Kidney glomerular epithelial cell (primary cell): ENCODE results near the gene SDK1.
"Not testable (repeated sequence)": the region's sequence is repeated elsewhere in the genome, so short reads cannot be mapped to it uniquely, and the experiment has no call there.

Source experiments
- DNase-seq: peaks from one replicate; lab custom pipeline; 2025; lab: John Stamatoyannopoulos, UW

Gene SDK1

DNA sequence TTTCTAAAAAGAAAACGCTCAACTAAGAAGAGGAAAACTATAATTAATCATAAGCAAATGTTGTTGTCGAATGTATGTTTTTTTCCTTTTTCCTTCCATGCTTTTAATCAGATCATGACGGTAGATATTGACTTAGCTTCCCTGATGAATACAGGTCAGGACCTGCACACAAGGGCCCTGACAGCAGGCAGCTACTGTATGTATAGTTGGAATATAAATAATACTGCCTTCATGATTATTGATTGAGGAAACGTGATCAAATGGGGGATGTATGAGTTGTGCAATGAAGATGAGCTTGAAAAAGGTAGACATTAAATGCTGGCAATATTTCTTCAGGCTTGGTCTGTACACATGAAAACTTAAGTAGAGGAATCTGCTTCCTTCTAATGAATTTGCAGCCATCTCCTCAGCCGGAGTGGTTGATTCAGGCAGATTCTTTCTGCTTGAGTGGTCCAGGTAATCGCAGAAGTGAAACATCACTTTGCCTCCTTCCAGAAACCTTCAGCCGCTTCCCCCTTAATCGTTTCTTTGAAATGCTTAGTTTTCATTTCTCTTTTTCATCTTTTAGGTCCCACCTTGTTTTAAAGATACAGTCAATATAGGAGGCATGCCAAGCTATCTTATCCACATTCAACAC, 656.5 kb downstream of the SDK1 start:
- peak; percentile 12 for DNase-seq

DNA sequence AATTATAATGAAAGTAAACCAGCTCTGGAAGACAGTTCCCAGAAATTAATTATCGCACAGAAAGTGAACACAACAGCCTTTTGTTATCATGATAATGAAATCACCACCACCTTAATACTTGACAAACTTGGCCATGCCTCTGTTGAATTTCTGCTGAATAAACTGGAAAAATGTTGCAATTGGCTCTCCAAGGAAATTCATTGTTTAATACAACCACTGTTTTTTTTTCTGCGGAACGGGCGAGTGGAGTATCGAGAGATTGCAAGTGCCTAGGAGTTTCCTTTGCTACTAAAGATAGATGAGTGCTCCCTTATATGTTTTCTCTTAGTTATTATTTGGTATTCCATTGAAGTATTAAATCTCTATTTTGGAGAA, 657.0 kb downstream of the SDK1 start:
- no peak for DNase-seq

DNA sequence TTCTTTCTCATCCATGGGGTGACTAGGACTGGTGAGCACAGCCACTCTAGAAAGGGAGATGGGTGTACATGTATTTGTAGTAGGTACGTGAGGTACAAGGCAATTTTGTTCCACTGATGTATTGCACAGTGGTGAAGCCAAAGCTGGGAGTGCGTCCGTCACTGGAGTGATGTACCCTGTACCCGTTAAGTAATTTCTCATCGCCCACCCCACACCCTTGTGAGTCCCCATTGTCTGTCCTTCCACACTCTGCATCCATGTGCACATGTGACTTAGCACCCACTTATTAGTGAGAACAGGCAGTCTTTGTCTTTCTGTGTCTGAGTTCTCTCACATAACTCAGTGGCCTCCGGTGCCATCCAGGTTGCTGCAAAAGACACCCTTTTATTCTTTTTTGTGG, 658.3 kb downstream of the SDK1 start:
- no peak for DNase-seq

DNA sequence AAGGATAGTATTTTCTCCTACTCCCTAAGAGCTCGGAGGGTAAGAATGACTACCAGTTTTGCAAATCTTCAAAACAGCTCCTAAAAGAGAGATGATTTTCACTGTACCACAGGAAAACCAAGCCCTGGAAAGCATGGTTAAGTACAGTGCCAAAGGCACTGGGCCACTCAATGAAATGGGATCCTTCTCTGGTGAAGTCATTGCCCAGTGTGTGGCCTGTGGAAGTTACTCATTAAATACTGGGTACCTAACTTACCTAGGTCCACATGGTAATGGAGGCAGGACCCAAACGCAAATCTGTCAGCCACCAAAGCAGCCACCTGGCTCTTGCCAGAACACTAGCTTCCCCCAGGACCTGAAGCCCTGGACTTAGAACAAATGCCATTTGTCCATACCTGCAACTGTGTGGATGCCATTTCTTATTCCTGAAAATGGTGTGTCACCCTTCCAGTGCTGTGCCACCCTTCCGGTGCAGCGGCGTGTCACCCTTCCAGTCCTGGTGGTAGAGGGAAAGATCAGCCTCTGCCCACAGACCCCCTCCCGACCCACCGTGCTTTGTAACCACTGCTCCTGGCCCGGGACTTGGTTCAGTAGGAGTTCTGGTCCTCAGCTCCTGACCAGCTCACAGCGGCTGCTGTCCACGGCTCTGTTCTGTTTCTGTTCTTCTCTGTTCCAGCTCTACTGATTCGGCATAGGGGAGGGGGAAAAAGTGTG, 659.2 kb downstream of the SDK1 start:
- no peak for DNase-seq

DNA sequence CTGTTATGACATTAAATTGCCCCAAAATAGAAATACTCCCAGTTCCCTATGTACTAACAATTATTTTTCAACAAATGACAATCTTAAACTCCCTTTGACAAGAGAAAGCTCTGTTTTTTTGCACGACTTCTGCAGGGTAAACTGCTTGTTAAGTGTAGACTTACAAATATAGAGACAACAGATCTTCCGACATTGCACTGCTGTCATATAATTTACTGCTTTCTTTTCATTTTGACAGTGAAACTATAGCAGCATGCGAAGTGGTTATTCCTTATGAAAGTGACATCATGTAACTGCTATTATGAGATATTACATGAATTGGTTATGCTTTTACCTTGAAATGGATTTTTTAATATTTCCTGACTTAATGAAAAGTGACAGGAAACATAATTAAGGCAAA, 659.9 kb downstream of the SDK1 start:
- DNase-seq: no peak

DNA sequence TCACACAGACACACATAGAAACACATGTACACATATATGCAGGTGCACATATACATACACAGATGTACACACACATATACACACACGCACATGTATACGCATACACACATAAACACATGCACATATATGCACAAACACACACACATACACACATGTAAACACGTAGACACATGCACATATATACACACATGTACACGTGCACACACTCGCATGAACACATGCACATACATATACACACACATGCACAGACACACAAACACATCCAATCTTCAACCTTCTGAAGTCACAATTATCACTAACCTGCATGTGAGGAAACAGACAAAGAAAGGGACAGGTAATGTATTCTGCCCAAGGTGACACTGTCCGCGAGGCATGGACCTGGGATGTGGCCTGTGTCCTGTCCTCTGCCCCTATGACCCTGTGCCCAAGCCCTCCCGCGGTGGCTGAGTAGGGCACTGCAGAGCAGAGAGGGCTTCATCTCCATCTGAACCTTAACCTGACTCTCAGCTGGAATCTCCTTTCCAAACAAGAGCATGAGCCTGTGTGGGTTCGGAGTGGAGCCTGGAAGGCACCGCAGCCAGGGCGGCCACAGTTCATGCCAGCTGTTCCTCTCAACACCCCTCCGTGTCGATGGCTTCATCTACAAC, 660.9 kb downstream of the SDK1 start:
- no peak for DNase-seq

DNA sequence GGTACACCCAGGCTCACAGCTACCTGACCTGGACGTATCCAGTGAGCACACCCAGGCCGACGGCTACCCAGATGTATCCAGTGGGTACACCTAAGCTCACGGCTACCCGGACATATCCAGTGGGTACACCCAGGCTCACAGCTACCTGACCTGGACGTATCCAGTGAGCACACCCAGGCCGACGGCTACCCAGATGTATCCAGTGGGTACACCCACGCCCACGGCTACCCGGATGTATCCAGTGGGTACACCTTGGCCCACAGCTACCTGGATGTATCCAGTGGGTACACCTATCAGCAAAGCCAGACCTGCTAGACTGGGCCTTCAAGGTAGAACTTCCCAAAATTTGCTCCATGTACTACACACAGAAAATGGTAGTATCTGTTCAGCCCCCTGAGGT, 662.7 kb downstream of the SDK1 start:
- DNase-seq: not testable (repeated sequence)

DNA sequence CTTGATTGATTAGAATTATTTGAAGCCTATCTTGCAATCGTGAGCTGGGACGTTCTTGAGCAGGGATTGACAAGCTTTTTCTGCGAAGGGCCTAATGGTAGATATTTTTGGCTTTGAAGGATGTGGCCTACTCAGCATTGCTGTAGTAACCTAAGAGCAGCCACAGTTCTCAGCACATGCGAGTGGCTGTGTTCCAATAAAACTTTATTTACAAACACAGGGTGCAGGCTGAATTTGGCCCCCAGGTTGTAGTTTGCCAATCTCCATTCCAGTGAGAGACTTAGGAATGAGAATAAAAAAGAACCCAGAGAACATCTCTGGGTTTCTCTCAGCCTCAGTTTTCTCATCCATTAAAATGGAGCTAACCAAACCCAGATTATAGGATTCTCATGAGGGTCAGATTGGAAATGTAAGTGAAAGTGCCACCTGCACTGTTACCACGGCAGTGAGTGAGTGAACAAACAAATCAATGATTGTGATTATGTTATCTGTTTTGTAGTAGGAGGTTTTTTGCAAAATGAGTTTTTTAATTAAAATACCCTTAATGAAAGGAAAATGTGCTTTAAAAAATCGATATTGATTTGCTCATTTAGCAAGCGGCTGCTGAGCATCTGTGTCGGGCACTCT, 664.0 kb downstream of the SDK1 start:
- DNase-seq: no peak

DNA sequence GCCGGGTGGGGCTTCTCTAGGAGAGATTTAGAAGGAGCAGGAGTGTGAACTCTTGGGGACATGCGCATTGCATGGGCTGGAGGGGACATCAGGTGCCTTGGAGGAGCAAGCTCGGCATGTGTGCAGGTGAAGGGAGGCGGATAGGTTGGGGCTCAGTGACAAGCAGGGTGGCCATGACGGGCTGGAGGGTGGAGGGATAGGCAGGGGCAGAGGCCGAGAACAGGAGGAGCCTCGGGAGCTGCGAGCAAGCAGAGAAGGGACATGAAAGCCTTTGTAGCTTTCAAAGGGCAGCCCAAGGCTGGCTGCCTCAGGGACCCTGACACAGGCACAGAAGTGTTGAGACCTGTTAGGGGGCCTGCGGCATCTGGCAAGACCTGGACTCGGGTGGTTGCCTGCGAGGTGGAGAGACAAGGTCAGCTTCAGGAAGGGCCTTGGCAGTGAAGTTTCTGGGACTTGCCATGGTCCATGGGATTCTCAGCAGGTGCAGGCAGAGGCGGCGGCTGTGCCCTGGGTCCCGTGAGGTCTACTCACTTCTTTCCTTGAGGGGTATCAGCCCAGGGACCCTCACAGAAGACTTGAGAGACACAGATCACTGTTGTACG, 664.8 kb downstream of the SDK1 start:
- DNase-seq: no peak

DNA sequence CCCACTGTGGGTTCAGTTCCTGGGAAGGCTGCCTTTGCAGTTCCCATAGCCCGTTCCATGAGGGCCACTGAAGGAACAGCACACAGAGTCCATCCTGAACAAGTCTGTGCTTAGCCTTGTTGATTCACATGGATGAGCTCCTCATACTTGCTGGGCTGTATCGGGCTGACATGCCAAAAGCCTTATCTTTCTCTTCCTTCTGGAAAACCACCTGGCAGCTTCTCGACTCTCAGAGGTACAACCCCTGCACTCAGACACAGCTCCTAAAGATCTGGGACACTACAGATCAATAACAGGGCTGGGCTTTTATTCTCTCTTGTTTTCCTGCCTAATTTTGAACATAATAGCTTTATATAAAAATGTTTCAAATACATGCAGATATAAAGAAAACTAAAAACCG, 667.2 kb downstream of the SDK1 start:
- DNase-seq: no peak

DNA sequence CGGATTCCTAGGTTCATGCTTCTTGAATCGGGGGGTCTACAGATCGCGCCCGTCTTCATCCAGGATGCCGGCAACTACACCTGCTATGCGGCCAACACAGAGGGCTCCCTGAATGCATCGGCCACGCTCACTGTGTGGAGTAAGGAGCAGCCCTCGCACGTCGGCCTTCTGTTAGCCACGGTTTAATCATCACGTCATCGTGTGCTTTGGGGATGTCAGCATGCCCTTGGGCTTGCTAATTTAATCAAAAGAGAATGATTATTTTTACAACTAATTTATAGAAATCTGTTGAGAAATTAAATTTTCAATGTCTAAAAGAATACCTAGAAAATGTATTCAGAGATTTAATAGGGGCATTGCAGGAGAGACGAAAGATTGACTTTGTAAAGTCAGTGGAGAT, 668.2 kb downstream of the SDK1 start:
- no peak for DNase-seq

DNA sequence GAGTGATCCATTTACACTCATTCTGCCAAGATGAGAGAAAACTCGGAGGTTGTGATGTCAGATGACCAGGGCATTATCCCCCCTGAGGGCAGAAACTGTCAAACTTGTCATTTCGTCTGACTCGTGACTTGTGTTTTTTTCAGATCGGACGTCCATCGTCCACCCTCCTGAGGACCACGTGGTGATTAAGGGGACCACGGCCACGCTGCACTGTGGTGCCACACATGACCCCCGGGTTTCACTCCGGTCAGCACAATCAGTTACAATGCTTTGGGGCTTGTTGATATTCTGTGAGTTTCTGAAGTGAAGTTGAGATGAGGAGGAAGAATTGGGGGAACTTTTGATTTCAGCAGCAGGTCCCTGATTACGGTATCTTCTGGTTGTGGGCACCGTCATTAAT, 670.3 kb downstream of the SDK1 start:
- no peak for DNase-seq

DNA sequence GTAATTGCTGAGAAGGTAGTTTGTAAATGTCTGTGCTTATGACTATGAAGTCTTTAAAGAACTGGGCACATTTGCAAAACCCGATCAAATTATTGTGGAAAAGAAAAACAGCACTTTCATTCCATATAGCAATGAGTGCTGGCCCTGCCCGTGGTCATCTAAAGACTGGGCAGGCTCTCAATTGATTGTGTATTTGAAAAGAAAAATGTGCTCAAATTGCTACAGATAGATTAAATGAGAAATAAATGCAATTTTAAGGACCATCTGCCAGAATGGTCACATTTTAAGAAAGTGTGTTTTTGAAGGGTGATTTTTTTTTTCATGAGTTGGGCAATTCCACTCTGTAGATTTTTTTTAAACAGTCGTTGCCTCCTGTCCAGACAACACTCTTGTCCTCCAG, 672.2 kb downstream of the SDK1 start:
- no peak for DNase-seq

DNA sequence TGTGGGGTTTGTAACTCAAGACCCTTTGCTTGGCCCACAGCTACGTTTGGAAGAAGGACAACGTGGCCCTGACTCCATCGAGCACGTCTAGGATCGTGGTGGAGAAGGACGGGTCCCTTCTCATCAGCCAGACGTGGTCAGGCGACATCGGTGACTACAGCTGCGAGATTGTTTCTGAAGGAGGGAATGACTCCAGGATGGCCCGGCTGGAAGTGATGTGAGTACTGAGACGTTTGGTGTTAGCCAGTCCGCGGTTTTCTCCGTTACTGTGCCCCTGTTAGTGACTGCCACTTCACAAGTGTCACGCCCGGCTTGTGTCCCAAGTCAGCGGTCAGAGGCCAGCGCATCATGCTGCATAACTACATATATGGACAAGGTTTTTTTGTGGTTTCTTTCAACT, 673.3 kb downstream of the SDK1 start:
- no peak for DNase-seq

DNA sequence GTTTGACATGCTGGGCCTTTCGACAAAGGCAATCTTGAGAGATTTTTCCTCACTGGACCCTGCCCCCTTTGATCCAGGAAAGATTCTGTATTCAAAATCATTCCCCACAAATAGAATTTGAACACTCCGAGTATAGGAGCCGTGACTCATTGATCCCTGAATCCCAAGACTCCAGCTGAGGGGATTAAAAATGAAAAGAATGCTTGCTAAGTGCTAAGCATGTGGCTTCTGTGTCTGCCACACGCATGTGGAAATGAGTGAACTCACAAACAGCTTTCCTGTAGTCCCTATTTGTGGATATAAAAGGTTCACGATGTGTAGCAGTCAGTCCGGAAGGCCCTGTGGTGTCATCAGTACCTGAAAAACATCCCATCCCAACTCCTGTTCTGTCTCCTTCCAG, 674.3 kb downstream of the SDK1 start:
- no peak for DNase-seq

DNA sequence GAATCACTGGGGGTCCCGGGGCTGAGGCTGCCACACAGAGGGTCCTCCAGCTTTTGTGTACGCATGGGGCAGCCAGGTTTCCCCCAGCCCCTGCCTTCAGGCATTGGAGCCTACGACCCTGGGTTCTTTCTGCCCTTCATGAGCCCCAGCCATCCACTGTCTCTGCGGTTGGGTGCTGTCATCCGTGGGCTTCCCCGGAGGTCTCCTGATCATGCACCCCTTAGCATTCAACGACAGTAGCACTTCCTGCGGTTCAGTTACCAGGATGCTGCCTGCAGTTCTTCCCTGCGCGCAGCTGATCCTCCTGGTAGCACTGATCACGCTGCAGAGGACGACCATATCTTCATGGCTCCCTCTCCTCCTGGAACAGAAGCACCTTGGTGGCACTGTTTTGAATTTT, 676.3 kb downstream of the SDK1 start:
- no peak for DNase-seq

DNA sequence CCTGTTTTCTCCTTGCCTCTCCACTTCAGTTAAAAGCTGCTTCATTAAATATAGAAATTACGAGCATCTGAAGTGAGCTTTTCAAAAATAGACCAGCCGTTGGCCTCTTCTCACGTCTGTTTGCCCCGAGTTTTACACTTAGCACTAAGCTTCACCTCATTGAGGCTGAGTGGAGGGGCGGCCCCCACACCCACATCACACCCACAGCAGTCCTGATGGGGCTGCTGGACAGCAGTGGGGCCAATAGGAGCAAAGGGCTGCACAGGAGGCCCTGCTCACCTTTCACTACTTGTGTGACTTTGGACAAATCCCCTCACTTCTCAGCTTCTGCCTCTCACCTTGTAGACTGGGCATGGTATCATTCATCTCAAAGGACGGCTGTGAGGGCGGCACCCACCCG, 677.8 kb downstream of the SDK1 start:
- no peak for DNase-seq

DNA sequence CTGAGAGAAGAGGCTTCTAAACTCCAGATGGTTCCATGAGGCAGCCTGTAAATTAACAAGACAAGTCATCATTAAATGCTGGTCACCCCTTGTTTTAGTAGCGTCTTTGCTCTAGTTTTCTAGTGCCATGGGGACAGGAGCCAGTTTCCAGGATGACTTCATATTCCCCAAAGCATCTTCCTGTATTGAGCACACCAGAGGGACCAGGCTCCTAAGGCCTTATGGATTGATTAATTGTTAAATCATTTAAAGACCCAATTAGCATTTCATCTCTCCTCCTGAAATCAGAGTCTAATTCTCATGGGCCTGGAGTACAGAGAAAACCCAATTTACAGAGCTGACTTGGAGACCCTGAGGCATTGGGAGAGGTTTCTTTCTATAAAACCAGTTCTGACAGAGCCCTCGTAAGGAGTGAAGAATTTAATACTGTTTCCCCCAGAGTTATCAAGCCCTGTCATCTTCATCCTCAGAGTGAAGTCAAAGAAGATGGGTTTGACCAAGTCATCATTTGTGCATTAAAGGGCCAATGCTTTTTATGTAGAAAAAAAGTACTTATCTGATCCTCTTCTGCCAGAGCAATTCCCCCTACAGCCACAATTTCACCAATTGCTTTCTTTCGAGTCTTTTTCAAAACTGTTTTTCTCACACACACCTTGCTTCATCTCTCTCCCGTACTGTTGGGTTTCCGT, 678.7 kb downstream of the SDK1 start:
- DNase-seq: no peak

DNA sequence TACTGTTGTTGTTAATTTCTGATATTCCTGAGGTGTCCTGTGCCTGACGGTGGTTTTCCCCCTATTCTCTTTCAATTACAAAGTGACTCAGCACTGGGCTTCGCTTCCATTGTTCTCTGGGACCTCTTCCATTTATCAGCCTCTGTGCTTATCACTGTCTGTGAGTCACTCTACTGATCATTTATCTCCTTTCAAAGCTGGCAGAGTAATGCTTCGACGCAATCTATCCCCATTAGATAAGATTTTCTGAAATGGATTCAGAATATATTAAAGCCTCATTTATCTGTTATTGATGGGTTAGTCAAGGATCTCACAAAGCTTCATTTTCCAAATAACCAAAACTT, 679.2 kb downstream of the SDK1 start:
- DNase-seq: peak; percentile 54

DNA sequence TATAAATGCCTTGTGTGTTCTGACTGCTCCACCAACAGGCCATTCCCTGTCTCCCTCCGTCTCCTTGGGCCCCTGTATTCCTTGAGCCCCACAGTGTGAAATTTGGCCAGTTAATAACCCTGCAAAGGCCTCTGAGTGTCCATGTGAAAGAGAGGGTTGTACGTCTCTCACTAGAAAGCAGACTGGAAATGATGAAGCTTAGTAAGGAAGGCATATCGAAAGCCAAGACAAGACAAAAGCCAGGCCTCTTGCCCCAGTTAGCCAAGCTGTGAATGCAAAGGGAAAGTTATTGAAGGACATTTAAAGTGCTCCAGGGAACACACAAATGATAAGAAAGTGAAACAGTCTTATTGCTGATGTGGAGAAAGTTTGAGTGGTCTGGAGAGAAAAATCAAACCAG, 680.2 kb downstream of the SDK1 start:
- DNase-seq: no peak

DNA sequence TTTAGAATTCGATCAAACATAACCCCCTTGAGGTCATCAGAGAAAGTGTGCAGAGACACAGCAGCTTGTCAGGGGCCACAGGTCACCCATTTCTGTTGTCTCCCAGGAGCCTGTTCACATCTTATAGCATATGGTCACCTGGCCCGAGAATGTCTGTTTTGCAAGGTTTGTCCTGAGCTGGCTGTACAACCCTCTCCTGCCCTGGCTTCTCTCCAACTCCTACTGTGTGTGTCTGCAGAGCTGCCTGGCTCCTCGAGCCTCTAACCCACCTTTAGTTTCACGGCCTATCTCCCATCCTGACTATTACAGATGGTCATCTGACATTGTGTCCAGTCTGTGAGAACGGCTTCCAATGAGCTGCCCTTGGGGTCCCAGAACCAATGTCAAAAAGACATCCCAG, 683.4 kb downstream of the SDK1 start:
- DNase-seq: no peak

DNA sequence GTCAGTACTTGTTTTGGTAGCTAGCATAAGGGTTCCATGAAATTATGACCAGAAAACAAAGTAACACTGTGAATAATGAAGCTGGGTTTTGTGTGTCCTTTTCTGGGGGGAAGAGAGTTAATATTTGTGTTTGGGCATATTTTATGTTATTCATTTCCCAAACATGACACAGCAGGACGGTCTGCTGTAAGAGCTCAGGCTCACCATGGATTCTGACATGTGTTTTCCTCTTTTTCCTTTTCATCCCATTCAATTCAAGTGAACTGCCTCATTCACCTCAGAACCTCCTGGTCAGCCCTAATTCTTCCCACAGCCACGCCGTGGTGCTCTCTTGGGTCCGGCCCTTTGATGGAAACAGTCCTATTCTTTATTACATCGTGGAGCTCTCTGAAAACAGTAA, 685.9 kb downstream of the SDK1 start:
- DNase-seq: no peak
